Trophoblast cell (in vitro differentiated cells and primary cell): ENCODE measurements around the gene PTPN20.
A peak's percentile ranks its signal among the peaks of the same experiment; 100 is the strongest.

Source experiments
- DNase-seq, 2 donors: peaks; one replicate each; pipeline ENCODE4 v3.0.0-alpha.2; 2016
- H2AFZ ChIP-seq: 2 replicates; pipeline ENCODE4 v1.6.1; 2013; ENCODE audit warnings: low read length, moderate library complexity, mild to moderate bottlenecking; ENCODE audit not compliant: insufficient read depth, poor library complexity
- H2AK5ac ChIP-seq: 2 replicates; pipeline ENCODE4 v1.6.1; 2013; ENCODE audit warnings: mild to moderate bottlenecking, low read length
- H2BK120ac ChIP-seq: 2 replicates; pipeline ENCODE4 v1.6.1; 2013; ENCODE audit warnings: low read length, mild to moderate bottlenecking, moderate library complexity; ENCODE audit not compliant: insufficient read depth, poor library complexity
- H2BK12ac ChIP-seq: 2 replicates; pipeline ENCODE4 v1.6.1; 2013; ENCODE audit warnings: mild to moderate bottlenecking, low read length, moderate library complexity
- H2BK5ac ChIP-seq: 2 replicates; pipeline ENCODE4 v1.6.1; 2013; ENCODE audit warnings: low read length, low read depth, moderate library complexity, mild to moderate bottlenecking; ENCODE audit not compliant: poor library complexity
- H3K14ac ChIP-seq: 2 replicates; pipeline ENCODE4 v1.6.1; 2013; ENCODE audit warnings: mild to moderate bottlenecking, low read length
- H3K18ac ChIP-seq: 2 replicates; pipeline ENCODE4 v1.6.1; 2013; ENCODE audit warnings: mild to moderate bottlenecking, low read length
- H3K23ac ChIP-seq: 2 replicates; pipeline ENCODE4 v1.6.1; 2013; ENCODE audit warnings: low read length
- H3K27ac ChIP-seq: 2 replicates; pipeline ENCODE4 v1.5.1; 2013; ENCODE audit warnings: low read depth, mild to moderate bottlenecking, inconsistent platforms, low read length, moderate library complexity
- H3K27me3 ChIP-seq: 2 replicates; pipeline ENCODE4 v1.6.1; 2013; ENCODE audit warnings: inconsistent platforms, mild to moderate bottlenecking, low read length, moderate library complexity; ENCODE audit not compliant: insufficient read depth
- H3K36me3 ChIP-seq, 2 experiments: 1 replicate in 1 of 2; 2 replicates in 1 of 2; pipeline ENCODE4 v1.6.1; 2013; ENCODE audit warnings: low read length in 2 of 2, mild to moderate bottlenecking in 2 of 2, moderate library complexity in 1 of 2; ENCODE audit not compliant: insufficient read depth in 2 of 2, control insufficient read depth in 1 of 2
- H3K4ac ChIP-seq: 2 replicates; pipeline ENCODE4 v1.6.1; 2013; ENCODE audit warnings: low read depth, mild to moderate bottlenecking, low read length, moderate library complexity
- H3K4me1 ChIP-seq, 2 experiments: 1 replicate in 1 of 2; 2 replicates in 1 of 2; pipeline ENCODE4 v1.6.1; 2013; ENCODE audit warnings: low read length in 2 of 2, mild to moderate bottlenecking in 2 of 2, moderate library complexity in 1 of 2; ENCODE audit not compliant: insufficient read depth in 2 of 2, control insufficient read depth in 1 of 2
- H3K4me2 ChIP-seq: 2 replicates; pipeline ENCODE4 v1.6.1; 2013; ENCODE audit warnings: inconsistent platforms, mild to moderate bottlenecking, low read length, moderate library complexity
- H3K4me3 ChIP-seq: 2 replicates; pipeline ENCODE4 v1.5.1; 2013; ENCODE audit warnings: mild to moderate bottlenecking, low read depth, low read length, inconsistent platforms
- H3K79me1 ChIP-seq: one replicate; pipeline ENCODE4 v1.6.1; 2013; ENCODE audit warnings: low read length
- H3K79me2 ChIP-seq: 2 replicates; pipeline ENCODE4 v1.6.1; 2013; ENCODE audit warnings: low read length, mild to moderate bottlenecking; ENCODE audit not compliant: control insufficient read depth, insufficient read depth, poor library complexity
- H3K9ac ChIP-seq: 2 replicates; pipeline ENCODE4 v1.6.1; 2013; ENCODE audit warnings: mild to moderate bottlenecking, low read length
- H3K9me3 ChIP-seq: 2 replicates; pipeline ENCODE4 v1.6.1; 2013; ENCODE audit warnings: low read depth, mild to moderate bottlenecking, control low read depth, inconsistent platforms, low read length; ENCODE audit not compliant: insufficient read depth
- H4K12ac ChIP-seq: 2 replicates; pipeline ENCODE4 v1.6.1; 2013; ENCODE audit warnings: low read depth, mild to moderate bottlenecking, low read length, moderate library complexity
- H4K8ac ChIP-seq: 2 replicates; pipeline ENCODE4 v1.6.1; 2013; ENCODE audit warnings: low read depth, mild to moderate bottlenecking, low read length, moderate library complexity
- H4K91ac ChIP-seq: one replicate; pipeline ENCODE4 v1.6.1; 2013; ENCODE audit warnings: low read depth, mild to moderate bottlenecking, low read length, moderate library complexity
- WGBS: extraction: QIAGEN DNeasy Blood & Tissue Kit; methylation state at CpG from one replicate; pipeline ENCODE4 v1.1.7; 2013; ENCODE audit warnings: missing lambda C conversion rate; ENCODE audit not compliant: insufficient read length, insufficient coverage; ENCODE audit errors: extremely low coverage; 5-methylcytosine and 5-hydroxymethylcytosine counted together

The PTPN20 gene

GRCh38 chr10:47037654-47038425 is 126.6 kb downstream of the PTPN20 start:
- Histone ChIP-seq H3K36me3 (no peaks in the 10 kb centered on the region), H4K8ac (no peak overlapping the region), H3K4me1 (no peaks in the 10 kb centered on the region), H4K91ac (no peak overlapping the region), H3K4me3 (no peak overlapping the region), H3K79me1 (no peaks in the 10 kb centered on the region), H2BK12ac (no peak overlapping the region), H3K9me3 (peaks cover 2% of the 10 kb centered on the region), H3K27ac (no peak overlapping the region), H3K4ac (no peak overlapping the region), H3K18ac (no peak overlapping the region), H4K12ac (no peak overlapping the region), H2AFZ (no peak overlapping the region), H3K27me3 (no peaks in the 10 kb centered on the region), H2BK120ac (no peak overlapping the region), H3K79me2 (no peaks in the 10 kb centered on the region), H3K23ac (no peak overlapping the region), H2BK5ac (no peak overlapping the region), H3K4me2 (no peak overlapping the region), H3K14ac (no peak overlapping the region), H2AK5ac (no peak overlapping the region), H3K9ac (no peak overlapping the region)
- DNase-seq: peak; percentile 73 to 89
- WGBS: no CpG with 5 or more reads among the region's 10 CpGs

- Histone ChIP-seq H3K18ac (no peak overlapping the region), H2BK12ac (no peak overlapping the region), H2BK5ac (no peak overlapping the region), H3K4ac (no peak overlapping the region), H4K91ac (no peak overlapping the region), H4K8ac (no peak overlapping the region), H3K4me2 (no peak overlapping the region), H3K23ac (no peak overlapping the region), H3K14ac (no peak overlapping the region), H2BK120ac (no peak overlapping the region), H3K4me1 (no peaks in the 10 kb centered on the region), H3K79me2 (no peaks in the 10 kb centered on the region), H3K9ac (no peak overlapping the region), H3K27ac (no peak overlapping the region), H4K12ac (no peak overlapping the region), H2AK5ac (no peak overlapping the region), H3K27me3 (no peaks in the 10 kb centered on the region), H3K9me3 (peaks cover 2% of the 10 kb centered on the region), H2AFZ (no peak overlapping the region), H3K36me3 (no peaks in the 10 kb centered on the region), H3K79me1 (no peaks in the 10 kb centered on the region), H3K4me3 (no peak overlapping the region)
- DNase-seq: peak; percentile 92 to 94
- no CpG with 5 or more reads among the region's 12 CpGs for WGBS
Observed at GRCh38 chr10:47038881-47039561, 127.8 kb downstream of the PTPN20 start.

- no peak overlapping the region for H2AK5ac ChIP-seq
- no peak overlapping the region for H3K4me2 ChIP-seq
- no peak overlapping the region for H4K12ac ChIP-seq
- H2BK120ac ChIP-seq: no peak overlapping the region
- no peak overlapping the region for H2BK12ac ChIP-seq
- no peak overlapping the region for H4K91ac ChIP-seq
- H3K79me1 ChIP-seq: no peaks in the 10 kb centered on the region
- no peak overlapping the region for H2BK5ac ChIP-seq
- H4K8ac ChIP-seq: no peak overlapping the region
- H3K9ac ChIP-seq: no peak overlapping the region
- no peak overlapping the region for H3K18ac ChIP-seq
- no peak overlapping the region for H3K23ac ChIP-seq
- no peak overlapping the region for H3K4me3 ChIP-seq
- no CpG with 5 or more reads among the region's 4 CpGs for WGBS
- no peak overlapping the region for H3K27ac ChIP-seq
- H3K4ac ChIP-seq: no peak overlapping the region
- no peaks in the 10 kb centered on the region for H3K79me2 ChIP-seq
- H3K14ac ChIP-seq: no peak overlapping the region
- peaks cover 2% of the 10 kb centered on the region for H3K9me3 ChIP-seq
- H3K36me3 ChIP-seq: no peaks in the 10 kb centered on the region
- H3K27me3 ChIP-seq: no peaks in the 10 kb centered on the region
- H2AFZ ChIP-seq: no peak overlapping the region
- H3K4me1 ChIP-seq: no peaks in the 10 kb centered on the region
- DNase-seq: no peak
Observed at GRCh38 chr10:47039562-47039913, 128.3 kb downstream of the PTPN20 start.

GRCh38 chr10:47040041-47040491 is 128.8 kb downstream of the PTPN20 start:
- DNase-seq: no peak
- no peak overlapping the region for H2AK5ac ChIP-seq
- no peak overlapping the region for H2AFZ ChIP-seq
- H3K14ac ChIP-seq: no peak overlapping the region
- H3K79me2 ChIP-seq: no peaks in the 10 kb centered on the region
- no peak overlapping the region for H3K18ac ChIP-seq
- no peak overlapping the region for H3K4me2 ChIP-seq
- H3K4me3 ChIP-seq: no peak overlapping the region
- no peak overlapping the region for H4K8ac ChIP-seq
- H3K4me1 ChIP-seq: no peaks in the 10 kb centered on the region
- no peak overlapping the region for H3K23ac ChIP-seq
- no peak overlapping the region for H3K4ac ChIP-seq
- H3K36me3 ChIP-seq: no peaks in the 10 kb centered on the region
- H3K27me3 ChIP-seq: no peaks in the 10 kb centered on the region
- H2BK12ac ChIP-seq: no peak overlapping the region
- no peak overlapping the region for H3K9ac ChIP-seq
- no peak overlapping the region for H4K12ac ChIP-seq
- H3K79me1 ChIP-seq: no peaks in the 10 kb centered on the region
- no peak overlapping the region for H2BK120ac ChIP-seq
- H4K91ac ChIP-seq: no peak overlapping the region
- H3K27ac ChIP-seq: no peak overlapping the region
- peaks cover 2% of the 10 kb centered on the region for H3K9me3 ChIP-seq
- no CpG with 5 or more reads among the region's 9 CpGs for WGBS
- H2BK5ac ChIP-seq: no peak overlapping the region
